GM18498 (cell line): ENCODE results near the gene PRKAG2.
A peak's percentile ranks its signal among the peaks of the same experiment; 100 is the strongest.
"Not testable (repeated sequence)": the region's sequence is repeated elsewhere in the genome, so short reads cannot be mapped to it uniquely, and the experiment has no call there.

ENCODE experiments used
- ATAC-seq: cut with Tn5 transposase; IDR thresholded peaks from one replicate; pipeline ENCODE4 v1.9.1; 2021; ENCODE audit warnings: mild to moderate bottlenecking, moderate library complexity; ENCODE audit not compliant: unreplicated experiment

Gene PRKAG2

GRCh38 chr7:151852486-151853396 lies 24.2 kb downstream of the PRKAG2 start:
- ATAC-seq = no peak

GRCh38 chr7:151851782-151852181 lies 25.1 kb downstream of the PRKAG2 start:
- no peak for ATAC-seq

GRCh38 chr7:151851145-151851751 lies 25.7 kb downstream of the PRKAG2 start:
- ATAC-seq = no peak

- no peak for ATAC-seq
Observed at GRCh38 chr7:151850491-151851124, 26.3 kb downstream of the PRKAG2 start.

GRCh38 chr7:151849879-151850260 lies 27.0 kb downstream of the PRKAG2 start:
- no peak for ATAC-seq

GRCh38 chr7:151849008-151849878 lies 27.7 kb downstream of the PRKAG2 start:
- ATAC-seq = no peak

GRCh38 chr7:151847681-151848081 lies 29.2 kb downstream of the PRKAG2 start:
- no peak for ATAC-seq

GRCh38 chr7:151847136-151847535 lies 29.8 kb downstream of the PRKAG2 start:
- no peak for ATAC-seq

- no peak for ATAC-seq
Observed at GRCh38 chr7:151845412-151846205, 31.3 kb downstream of the PRKAG2 start.

GRCh38 chr7:151844825-151845200 lies 32.1 kb downstream of the PRKAG2 start:
- ATAC-seq = no peak

- ATAC-seq = no peak
Observed at GRCh38 chr7:151844071-151844824, 32.7 kb downstream of the PRKAG2 start.

GRCh38 chr7:151843181-151843580 lies 33.7 kb downstream of the PRKAG2 start:
- no peak for ATAC-seq

- not testable (repeated sequence) for ATAC-seq
Observed at GRCh38 chr7:151841395-151842051, 35.4 kb downstream of the PRKAG2 start.

GRCh38 chr7:151840088-151840910 lies 36.6 kb downstream of the PRKAG2 start:
- no peak for ATAC-seq

- no peak for ATAC-seq
Observed at GRCh38 chr7:151839451-151839921, 37.4 kb downstream of the PRKAG2 start.

- ATAC-seq = peak; percentile 79
Observed at GRCh38 chr7:151838861-151839381, 38.0 kb downstream of the PRKAG2 start.

GRCh38 chr7:151838072-151838471 lies 38.8 kb downstream of the PRKAG2 start:
- no peak for ATAC-seq
